EL (cell line): ENCODE measurements around the gene D2HGDH.
"Not testable (repeated sequence)": the region's sequence is repeated elsewhere in the genome, so short reads cannot be mapped to it uniquely, and the experiment has no call there.

ENCODE experiments used
- DNase-seq: peaks from one replicate; pipeline ENCODE4 v3.0.0-alpha.2; 2016

The D2HGDH gene

DNA sequence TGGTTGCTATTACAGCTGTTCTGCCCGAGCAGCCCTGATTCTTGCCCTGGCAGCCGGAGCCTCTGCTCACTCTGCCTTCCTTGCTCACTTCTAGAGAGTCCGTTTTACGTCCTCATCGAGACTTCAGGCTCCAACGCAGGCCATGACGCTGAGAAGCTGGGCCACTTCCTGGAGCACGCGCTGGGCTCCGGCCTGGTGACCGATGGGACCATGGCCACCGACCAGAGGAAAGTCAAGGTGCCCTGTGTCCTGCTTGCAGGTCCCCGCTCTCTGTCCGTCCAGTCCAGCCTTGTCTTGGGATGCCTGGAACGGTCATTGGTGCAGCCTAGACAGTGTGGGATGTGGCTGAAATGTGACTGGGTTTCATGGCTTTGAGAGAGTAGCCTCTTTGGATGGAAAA is 16.7 kb downstream of the D2HGDH start:
- no peak for DNase-seq

DNA sequence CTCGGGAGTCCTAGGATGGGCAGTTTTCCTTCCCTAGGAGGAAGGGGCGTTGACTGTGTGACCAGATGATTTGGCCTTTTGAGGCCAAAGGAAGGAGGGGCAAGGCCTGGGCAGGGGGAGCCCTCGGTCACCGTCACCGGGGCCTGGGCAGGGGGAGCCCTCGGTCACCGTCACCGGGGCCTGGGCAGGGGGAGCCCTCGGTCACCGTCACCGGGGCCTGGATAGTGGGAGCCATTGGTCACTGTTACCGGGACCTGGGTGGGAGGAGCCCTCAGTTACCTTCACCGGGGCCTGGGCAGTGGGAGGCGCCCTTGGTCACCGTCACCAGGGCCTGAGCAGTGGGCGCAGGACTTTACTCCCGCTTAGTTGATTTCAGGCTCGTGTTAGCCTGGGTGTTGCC is 17.3 kb downstream of the D2HGDH start:
- DNase-seq, result no peak

DNA sequence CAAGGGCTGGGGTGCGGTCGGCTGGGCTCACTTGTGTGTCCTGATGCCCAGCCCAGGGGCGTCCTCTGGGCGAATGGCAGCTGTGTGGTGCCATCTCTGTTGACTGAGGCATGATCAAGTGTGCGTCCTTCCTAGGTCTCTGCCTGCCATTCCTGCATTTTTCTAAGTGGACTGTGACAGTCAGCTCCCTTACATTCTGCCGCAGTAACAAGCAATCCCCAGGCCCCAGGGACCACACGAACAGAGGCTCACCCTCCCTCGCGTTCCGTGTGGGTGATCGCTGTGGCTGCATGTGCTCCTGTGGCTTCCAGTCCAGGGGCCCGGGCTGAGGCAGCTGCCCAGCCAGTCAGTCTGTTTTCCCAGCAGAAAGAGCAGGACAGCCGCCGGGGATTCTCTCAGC is 17.8 kb downstream of the D2HGDH start:
- no peak for DNase-seq

DNA sequence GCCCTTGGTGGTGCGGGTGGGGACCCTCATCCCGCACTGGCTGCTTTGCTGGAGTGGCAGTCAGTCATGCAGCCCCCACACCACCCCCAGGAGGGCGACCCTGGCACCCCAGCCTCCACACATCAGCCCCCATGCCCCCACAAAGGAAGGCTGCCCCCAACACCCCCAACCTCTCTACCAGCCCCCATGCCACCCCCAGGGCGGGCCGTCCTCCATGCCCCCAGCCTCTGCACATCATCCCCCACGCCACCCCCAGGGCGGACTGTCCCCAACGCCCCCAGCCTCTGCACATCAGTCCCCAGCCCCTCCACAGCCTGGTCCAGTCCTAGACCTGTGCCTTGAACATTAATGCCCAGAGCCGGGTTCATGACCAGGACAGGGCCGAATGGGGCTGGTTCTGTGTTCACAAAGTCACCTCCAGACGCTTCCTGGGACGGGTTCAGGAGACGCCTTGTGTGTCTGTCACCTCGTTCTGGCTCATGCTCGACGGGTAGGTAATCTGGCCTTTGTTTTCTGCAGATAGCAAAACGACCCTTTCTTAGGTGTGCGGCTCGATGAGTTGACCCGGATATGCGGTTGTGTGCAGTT is 18.4 kb downstream of the D2HGDH start:
- DNase-seq, result no peak

DNA sequence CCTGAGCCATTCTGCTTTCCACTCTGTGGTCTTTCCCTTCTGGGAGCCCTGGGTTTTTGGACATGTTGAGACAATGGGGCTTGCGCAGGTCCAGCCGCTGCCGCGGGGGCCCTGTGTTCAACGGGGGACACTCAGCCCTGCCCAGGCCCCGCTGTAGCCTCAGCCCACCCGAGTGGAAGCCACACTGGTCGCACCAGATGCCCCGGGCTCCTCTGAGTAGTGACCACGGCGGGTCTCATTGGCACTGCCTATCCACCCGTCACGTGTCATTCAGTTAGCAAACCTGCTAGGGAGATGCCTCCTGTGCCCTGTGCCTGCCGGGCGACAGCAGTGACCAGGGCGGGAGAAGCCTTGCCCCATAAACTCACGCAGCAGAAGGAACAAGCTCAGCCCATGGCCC is 19.1 kb downstream of the D2HGDH start:
- no peak for DNase-seq

DNA sequence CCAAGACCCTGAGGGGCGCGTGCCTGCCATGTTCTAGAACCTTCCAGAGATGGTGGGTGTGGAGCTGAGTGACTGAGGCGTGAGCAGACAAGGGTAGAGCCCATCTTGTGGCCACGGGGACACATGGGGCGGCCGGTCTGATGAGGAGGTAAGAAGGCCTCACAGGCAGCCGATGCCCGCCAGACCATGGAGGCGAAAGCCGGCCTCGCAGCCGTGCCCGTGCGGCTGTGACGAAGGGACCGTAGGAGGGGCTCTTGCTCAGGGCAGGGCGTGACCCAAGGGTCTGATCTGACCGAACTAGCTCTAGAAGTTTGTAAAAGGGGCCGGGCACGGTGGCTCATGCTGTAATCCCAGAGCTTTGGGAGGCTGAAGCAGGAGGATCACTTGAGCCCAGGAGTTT is 19.6 kb downstream of the D2HGDH start:
- no peak for DNase-seq

DNA sequence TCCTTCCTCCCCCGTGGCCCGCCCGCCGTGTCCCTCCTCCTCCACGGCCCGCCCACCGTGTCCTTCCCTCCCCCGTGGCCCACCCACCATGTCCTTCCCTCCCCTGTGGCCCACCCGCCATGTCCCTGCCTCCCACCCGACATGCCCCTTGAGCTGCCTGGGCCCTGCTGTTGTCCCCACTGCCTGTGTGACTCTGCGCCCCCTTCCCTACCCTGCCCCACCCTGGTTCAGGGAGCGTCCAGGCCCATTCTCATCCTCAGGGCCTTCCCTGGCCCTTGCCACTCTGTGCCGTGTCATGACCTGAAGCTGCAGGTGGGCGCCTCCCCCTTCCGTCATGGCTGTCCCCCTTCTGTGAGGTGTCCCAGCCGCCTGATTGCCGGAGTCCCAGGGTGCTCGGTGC is 20.7 kb downstream of the D2HGDH start:
- no peak for DNase-seq

DNA sequence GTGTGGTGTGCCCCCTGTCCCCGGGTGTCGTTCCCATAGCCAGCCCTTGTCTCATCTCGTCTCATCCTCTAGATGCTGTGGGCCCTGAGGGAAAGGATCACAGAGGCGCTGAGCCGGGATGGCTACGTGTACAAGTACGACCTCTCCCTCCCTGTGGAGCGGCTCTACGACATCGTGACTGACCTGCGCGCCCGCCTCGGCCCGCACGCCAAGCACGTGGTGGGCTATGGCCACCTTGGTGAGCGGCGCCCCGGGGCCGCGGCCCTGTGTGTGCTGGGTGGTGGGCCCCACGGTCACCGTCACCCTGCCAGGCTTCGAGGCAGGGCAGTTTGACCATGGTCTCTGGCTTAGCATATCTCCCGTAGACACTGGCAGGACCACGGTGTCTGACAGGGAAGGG is 21.3 kb downstream of the D2HGDH start:
- DNase-seq, result no peak

DNA sequence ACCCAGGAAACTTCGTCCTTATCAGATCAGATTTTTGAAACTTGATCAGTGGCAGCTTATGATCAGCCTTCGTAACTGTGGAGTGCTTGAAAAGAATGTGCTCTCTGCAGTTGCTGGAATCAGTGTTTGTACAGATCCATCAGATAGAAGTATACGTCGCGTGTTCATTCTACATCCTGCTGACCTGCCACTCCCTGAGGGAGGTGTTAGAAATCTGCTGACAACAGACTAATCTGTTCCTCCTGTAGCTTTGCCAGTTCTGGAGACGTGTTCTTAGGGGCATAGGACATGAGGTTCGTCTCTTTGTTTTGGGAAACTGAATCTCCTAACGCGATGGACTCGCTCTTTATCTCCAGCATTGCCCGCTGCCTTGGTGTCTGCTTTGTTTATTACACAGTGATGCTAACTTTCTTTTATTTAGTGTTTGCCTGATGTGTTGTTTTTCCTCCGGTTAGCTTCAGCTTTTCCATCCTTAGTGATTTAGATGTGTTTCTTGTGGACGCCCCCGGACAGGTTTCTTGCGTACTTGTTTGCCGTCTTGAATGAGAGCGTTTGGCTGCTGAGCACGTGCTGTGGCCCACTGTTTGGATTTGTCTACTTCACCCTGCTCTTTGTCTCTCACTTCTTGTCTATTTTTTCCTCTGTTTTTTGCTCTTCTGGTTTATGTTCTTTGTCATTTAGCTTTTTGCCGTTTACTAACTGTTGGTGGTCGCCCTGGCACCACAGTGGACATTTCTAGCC is 24.8 kb downstream of the D2HGDH start:
- no peak for DNase-seq

DNA sequence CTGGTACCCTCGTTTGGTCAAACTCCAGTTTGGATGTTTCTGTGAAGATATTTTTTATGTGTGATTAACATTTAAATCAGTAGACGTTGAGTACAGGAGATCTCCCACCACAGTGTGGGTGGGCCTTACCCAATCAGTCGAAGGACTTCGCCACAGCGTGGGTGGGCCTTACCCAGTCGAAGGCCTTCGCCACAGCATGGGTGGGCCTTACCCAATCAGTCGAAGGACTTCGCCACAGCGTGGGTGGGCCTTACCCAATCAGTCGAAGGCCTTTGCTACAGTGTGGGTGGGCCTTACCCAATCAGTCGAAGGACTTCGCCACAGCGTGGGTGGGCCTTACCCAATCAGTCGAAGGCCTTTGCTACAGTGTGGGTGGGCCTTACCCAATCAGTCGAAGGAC is 25.5 kb downstream of the D2HGDH start:
- not testable (repeated sequence) for DNase-seq

DNA sequence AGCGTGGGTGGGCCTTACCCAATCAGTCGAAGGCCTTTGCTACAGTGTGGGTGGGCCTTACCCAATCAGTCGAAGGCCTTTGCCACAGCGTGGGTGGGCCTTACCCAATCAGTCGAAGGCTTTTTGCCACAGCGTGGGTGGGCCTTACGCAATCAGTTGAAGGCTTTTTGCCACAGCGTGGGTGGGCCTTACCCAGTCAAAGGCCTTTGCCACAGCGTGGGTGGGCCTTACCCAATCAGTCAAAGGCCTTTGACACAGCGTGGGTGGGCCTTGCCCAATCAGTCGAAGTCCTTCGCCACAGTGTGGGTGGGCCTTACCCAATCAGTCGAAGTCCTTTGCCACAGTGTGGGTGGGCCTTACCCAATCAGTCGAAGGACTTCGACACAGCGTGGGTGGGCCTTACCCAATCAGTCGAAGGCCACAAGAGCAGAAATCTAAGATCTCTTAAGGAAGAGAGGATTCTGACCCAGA is 25.9 kb downstream of the D2HGDH start:
- no peak for DNase-seq

DNA sequence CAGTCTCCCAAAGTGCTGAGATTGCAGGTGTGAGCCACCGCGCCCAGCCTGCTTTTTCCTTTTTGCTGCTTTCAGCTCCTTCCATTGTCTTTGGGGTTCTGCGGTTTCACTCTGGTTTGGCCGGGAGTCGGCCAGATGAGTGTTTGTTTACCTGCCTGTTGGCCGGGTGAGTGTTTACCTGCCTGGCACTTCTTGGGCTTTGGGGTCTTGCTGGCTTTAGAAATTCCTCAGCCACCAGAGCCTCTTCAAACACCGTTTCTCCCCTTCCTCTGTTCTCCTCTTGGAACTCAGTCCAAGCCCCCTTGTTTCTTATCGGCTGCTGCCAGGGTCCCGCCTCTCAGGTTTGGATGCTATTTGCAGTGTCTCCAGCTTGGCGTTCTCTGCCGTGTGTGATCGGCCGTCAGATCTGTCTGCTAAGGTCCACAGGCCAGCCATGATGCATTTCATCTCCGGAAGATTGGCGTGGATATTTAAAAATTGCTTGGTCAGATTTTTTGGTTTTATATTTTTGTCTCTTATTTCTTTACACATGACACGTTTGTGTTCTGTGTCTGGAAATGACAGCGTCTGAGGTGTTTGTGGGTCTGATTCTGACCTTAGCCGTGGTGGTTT is 28.0 kb downstream of the D2HGDH start:
- DNase-seq, result no peak

DNA sequence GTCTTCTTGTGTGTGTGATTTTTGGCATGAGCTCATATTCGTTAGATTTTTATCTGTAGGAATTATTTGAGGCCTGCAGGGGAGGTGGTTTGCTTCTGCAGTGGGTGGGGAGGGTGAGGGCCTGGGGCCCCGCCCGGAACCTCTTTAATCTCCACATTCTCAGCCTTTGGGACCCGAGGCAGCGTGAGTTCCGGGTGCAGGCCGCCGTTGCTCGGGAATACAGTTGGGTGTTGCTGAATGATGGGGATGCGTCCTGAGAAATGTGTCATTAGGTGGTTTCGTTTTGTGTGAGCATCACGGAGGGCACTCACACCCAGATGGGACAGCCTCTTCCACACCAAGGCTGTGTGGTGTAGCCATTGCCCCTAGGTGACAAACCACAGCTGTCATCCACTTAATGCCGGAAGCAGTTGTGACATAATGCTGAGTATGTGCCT is 28.5 kb downstream of the D2HGDH start:
- no peak for DNase-seq

DNA sequence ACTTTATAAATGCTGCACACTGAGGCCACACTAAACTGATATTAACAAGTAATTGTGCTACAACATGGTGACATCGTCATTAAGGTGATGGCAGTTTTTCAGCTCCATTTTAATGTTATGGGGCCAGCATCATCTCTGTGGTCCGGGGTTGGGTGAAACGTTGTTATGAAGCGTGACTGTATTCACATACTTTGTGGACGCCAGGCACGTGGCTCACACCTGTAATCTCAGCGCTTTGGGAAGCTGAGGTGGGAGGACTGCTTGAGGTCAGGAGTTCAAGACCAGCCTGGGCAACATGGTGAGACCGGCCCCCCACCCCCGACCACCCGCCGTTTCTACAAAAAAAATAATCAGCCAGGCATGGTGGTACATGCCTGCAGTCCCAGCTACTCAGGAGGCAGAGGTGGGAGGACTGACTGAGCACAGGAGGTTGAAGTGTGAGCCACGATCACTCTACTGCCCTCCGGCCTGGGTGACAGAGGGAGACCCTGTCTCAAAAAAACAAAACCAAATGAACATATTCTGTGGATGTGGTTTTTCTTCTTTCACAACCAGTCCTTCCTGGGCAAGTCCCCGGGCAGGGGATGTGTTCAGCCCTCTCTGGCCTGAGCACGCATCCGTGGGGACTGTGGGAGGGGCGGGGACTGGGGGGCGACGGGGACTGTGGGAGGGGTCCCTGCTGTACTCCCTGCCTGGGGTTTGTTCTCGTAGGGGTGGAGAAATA is 29.3 kb downstream of the D2HGDH start:
- no peak for DNase-seq

DNA sequence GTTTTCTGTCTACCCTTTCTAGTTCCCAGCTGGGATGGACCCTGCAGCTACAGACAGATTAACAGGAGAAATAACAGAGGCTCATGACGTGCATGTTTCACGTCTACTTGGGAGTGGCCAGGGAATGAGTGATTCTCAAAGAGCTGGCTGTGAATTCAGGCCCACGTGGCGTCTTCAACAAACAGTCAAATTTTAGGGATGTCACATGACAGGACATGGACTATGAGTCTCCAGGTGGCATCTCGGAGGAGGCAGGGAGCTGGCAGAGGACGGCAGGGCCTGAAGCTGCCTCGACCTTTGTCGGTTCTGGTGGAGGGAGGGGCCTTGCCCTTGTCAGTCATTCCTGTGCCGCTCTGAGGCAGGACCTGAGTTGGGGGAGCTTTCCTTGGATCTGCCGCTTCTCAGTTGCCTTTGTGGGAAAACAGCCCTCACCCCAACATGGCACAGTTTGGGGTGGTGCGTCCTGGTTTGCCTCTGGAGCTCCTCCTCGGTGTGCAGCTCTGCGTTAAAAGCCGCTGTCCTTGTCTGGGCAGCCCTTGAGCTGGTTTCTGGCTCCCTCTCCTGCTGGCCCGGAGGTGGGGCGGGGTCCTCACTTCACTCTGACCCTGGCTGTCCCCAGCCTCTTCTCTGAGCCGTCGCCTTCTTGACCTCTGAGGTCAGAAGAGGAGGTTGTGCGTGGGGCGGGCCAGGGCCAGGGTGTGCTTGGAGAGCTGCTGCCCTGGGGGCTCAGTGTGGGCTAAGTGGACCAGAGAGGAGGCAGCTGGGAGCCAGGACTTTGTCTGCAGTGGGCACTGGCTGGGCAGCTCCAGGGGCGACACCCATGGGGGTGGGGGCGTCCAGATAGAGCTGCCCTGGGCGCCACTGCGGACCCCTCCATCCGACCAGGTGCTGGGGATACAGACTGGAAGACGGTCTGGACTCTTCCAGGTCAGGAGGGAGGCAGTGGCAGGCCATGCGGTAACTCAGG is 30.1 kb downstream of the D2HGDH start:
- DNase-seq, result no peak

DNA sequence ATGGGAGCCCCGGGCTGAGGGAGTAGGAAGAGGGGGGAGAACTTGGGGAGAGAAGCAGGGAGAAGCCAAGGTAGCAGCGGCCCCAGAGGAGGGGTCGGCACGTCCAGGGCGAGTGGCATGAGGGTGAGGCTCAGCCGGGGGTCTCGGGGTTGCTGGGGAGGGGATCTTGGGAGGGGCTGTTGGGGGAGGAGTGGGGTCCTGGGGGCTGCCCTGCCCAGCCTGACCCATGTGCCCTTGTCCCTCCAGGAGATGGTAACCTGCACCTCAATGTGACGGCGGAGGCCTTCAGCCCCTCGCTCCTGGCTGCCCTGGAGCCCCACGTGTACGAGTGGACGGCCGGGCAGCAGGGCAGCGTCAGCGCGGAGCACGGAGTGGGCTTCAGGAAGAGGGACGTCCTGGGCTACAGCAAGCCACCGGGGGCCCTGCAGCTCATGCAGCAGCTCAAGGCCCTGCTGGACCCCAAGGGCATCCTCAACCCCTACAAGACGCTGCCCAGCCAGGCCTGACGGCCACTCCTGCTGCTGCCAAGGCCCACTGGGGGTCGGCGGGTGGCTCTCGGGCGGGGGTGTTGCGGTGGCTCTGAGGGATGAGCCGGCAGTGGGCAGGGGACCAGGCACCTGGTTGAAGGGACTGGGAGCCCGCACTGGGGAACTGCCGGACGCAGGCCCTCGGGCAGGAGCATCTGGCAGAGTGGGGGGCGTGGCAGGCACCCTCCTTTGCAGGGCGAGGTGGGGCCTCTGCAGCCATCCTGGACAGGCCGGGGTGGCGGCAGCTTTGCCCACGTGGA is 33.2 kb downstream of the D2HGDH start:
- no peak for DNase-seq

DNA sequence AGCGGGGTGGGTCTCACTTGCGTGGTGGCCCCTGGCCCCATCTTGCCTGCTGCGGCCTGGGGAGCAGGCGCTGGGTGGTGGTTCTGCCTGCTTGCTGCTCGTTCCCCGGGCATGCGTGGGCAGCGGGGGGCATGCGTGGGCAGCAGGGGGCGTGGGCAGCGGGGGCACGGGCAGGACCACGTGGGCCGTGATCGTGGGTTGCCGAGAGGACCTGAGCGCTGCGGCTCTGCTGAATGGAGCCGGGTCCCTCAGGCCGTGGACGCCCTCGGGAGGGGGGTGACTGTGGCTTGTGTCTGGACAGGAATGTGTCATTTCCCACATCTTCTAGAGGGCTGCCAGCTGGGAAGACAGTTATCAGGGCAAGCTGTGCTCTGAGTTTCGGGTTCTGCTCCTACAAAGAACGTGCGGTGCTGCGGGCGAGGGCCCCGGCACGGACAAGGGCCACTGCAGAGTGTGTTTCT is 33.9 kb downstream of the D2HGDH start:
- DNase-seq, result no peak

DNA sequence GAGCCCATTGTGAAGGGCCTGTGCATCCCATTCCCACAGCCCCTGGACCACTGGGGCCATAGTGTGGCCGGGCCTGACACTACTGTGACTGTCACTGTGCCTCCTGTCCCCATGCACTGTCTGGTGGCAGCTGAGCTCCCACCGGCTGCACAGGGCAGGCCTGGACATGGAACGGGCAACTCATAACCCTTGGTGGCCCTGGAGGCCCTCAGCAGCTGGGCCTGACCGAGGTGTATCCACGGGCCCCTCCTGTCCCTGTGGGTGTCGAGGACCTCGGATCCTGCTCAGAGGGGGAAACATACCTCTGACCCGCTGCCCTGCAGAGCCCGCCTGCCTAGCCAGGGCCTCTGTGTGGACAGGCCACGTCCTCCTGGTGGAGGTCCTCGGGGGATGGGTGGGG is 34.4 kb downstream of the D2HGDH start:
- DNase-seq, result no peak

DNA sequence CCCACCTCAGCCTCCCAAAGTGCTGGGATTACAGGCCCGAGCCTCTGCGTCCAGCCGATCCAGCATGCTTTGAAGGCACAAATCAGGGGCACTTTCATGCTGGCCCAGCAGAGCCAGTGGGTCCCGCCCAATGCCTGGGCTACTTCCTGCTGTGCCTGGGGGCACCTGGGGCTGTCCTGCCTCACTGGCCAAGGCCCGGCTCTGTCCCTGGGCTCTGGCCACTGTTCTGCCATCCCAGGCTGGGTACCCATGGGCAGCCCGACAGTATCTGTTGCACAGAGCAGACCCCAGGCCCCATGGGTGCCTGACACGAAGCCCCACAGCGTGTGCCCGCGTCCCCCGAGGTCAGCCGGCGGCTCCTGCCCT is 35.4 kb downstream of the D2HGDH start:
- no peak for DNase-seq

DNA sequence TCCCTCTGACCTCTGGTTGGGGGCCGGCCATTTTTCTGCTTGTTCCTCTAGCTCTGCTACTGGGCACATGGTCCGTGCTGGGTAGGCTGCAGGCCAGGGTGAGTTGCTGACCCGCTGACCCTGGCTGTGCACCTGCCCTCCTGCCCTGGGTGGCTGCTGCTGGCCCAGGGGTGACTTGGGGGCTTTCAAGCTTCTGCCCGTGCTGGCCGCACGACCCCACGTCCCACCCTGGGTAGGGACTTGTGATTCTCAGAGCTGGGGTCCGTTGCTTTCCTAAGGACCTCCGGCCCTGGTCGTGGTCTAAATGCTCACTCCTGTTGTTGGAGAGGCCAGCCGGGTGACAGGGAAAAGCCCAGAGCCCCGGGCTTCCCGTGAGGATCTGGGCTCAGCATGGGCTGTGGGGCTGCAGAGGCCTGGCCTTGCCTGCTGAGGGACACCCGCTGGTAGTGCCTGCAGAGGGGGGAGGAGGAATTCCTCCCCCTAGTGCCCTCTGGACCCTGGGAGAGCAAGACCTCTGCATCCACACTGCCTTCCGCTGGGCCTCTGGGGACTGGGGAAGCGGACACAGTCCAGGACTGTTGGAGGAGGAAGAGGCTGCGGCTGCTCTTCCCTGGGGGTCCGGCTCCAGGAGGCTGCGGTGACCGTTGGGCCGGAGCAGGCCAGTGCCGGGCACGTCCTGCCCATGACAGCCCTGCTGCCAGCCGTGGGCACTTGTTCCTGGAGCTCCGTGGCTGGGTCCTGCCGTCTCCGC is 35.9 kb downstream of the D2HGDH start:
- no peak for DNase-seq

DNA sequence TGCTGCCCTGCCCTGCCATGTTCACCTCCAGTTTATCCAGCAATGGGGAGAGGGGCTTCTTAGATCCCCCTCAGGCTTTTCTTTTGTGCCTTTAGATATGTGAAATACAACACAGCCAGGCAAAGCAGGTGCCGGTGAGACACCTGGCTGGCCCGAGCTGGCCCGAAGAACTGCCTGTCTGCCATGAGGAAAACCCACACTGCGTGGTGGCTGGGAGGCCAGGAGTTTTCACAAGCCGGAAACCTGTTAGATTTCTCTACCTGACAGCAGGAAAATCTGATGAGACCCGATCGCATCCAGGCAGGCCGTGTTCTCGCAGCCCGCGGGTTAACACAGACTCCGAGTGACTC is 36.5 kb downstream of the D2HGDH start:
- no peak for DNase-seq
